ENCODE measurements around the gene PYGB.
"Not testable (repeated sequence)": the region's sequence is repeated elsewhere in the genome, so short reads cannot be mapped to it uniquely, and the experiment has no call there.

The PYGB gene

DNA sequence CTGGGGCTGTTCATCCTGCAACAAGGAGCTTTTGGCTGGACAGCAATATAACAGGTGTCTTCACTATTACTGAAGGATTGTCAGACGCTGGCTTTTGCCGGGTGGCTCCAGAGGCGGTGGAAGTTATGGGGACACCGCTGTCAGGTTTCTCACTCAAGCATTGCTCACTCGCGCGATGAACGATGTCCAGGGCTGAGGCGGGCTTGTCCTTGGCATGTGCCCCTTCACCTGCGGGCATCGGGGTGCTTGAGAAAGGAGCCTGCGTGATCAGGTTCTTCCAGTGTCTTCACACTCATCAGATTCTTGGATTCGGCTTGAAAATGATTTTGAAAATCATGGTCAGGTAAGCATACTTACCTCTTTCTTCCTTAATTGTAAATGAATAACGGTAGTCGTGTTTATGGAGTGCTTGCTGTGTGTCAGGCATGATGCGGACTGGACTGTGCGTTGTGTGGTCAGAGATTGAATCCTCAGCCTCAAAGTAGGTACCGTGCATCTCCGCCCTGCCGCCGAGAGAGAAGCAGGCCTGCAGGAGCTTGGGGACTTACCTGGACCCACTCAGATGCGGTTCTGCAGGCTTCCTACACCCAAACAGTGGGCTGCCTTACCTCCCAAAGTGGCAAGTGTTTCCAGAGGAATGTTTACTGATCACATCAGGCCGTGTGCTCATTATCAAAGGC is 18.3 kb upstream of the PYGB start:
- DNase-seq: no peak

DNA sequence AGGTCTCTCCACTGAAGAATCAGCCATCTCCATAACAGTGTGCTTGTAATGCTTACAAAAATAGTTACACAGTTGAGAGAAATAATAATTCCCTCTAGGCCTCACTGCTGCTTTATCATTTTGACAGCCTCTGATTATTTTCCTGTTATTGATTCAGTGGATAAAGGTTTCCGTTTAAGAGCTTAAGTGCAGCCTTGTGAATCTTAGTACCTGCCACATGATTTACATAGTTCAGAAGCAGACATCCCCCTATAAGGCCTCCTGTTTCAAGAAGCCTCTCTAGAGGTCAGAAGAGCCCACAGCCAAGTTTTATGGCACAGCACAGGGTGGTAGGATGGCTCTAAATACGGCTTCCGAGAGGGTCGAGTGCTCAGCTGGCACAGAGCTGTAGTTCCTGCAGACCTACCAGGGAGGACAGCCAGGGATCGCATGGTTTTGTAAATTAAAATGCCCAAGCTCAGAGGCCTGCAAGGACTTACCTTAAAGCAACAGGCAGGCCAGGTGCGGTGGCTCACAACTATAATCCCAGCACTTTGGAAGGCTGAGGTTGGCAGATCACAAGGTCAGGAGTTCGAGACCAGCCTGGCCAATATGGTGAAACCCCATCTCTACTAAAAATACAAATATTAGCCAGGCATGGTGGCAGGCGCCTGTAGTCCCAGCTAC is 17.6 kb upstream of the PYGB start:
- no peak for DNase-seq

DNA sequence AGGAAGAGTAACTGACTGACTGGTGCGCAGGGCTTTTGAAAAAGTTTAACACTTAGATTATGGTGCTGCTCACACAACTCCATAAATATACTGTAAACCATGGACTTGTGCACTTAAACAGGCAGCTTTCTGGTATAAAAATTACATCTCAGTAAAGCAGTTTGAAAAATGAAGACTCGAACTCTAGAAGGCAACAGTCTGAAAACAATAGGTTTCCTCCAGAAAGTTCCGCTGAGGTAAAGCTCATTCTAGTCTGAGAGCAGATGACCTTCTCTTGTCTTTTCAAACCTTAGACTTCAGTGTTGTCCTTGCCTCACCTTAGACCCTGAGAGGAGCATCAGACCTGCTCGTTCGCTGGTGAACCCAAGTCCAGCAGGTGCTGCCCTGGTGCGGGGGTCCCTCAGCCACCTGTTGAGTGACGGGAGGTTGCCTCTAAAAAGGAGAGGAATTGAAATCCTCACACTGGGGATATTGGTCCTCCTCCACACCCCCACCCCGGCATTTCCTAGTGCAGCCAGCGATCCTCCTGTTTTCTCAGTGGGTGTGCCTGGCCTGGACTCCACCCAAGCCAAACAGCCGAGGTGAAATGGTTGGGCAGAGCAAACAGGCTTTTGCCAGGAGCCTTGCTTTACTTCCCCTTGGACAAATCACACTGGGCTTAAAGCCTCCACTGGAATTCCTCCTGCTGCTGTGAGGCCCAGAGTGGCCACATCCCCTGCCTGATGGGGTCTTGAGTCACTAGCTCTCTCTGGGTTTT is 14.7 kb upstream of the PYGB start:
- DNase-seq: no peak

DNA sequence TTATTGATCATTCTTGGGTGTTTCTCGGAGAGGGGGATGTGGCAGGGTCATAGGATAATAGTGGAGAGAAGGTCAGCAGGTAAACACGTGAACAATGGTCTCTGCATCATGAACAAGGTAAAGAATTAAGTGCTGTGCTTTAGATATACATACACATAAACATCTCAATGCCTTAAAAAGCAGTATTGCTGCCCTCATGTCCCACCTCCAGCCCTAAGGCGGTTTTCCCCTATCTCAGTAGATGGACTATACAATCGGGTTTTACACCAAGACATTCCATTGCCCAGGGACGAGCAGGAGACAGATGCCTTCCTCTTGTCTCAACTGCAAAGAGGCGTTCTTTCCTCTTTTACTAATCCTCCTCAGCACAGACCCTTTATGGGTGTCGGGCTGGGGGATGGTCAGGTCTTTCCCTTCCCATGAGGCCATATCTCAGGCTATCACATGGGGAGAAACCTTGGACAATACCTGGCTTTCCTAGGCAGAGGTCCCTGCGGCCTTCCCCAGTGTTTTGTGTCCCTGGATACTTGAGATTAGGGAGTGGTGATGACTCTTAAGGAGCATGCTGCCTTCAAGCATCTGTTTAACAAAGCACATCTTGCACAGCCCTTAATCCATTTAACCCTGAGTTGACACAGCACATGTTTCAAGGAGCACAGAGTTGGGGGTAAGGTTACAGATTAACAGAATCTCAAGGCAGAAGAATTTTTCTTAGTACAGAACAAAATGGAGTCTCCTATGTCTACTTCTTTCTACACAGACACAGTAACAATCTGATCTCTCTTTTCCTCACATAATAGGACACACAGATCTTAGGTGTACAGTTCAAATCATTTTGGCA is 13.7 kb upstream of the PYGB start:
- not testable (repeated sequence) for DNase-seq

DNA sequence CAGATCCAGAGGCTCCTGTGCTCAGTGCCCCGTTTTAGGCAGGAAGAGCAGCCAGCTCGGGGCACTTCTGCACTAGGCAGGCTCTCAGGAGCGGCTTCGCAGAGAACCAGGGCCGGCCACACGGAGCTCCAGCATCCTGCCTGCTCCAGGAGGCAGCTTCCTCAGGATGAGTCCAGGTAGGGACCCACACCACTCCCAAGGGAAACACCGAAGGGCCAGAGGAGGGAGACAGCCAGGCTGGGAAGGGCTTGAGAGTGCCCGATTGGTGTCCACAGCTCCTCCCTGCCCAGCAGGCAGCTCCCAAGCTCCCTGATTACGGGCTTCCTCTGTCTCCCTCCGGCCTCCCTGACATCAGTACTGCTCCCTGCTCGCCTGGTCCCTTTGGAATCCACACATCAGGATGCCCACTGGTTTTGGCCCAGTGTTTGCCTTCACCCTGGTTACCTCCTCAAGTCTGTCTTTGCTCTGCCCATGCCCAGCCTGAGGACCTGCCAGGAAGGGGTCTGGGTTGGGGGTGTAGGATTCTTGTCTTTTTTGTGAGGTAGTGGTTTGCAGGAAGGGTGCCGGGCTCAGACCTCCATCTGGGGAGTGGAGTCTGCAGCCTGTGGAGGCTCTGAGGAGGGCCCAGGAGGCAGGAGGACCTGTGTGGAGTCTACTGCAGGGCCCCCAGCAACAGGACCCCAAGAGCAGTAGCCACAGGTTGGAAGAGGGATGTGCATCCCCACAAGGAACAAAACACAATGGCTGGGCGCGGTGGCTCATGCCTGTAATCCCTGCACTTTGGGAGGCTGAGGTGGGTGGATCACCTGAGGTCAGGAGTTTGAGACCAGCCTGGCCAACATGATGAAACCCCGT is 11.2 kb upstream of the PYGB start:
- DNase-seq: no peak

DNA sequence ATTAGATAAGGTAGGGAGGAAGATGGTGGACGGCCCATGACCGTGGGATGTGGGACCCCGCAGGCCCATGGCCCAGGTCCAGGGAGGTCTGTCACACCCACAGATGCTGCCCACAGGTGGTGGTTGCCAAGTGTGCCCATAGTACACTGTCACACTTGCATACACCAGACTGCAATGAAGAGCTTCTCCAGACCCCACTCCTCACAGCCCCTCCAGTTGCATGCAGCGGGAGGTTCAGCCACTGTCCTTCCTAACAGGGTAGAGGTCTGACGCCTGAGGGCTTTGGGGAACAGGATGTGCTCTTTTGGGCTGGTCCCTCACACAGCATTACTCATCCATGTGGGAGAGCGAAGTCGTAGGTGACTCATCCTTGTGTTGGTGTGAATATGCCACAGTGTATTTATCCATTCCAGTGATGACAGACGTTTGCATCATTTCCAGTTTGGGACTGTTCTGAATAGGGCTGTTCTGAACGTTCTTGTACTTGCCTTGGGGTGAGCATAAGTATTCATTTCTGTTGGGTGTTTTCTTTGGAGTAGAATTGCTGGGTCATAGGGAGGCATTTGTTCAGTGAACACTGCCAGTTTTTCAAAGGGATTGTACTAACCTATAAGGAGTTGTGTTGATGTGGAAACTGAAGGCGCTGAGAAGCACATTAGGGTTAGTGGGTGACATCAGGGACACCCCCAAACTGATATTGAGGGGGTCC is 10.1 kb upstream of the PYGB start:
- DNase-seq: peak in 5 of 51 donors; percentile 17 to 59 (median 33)

DNA sequence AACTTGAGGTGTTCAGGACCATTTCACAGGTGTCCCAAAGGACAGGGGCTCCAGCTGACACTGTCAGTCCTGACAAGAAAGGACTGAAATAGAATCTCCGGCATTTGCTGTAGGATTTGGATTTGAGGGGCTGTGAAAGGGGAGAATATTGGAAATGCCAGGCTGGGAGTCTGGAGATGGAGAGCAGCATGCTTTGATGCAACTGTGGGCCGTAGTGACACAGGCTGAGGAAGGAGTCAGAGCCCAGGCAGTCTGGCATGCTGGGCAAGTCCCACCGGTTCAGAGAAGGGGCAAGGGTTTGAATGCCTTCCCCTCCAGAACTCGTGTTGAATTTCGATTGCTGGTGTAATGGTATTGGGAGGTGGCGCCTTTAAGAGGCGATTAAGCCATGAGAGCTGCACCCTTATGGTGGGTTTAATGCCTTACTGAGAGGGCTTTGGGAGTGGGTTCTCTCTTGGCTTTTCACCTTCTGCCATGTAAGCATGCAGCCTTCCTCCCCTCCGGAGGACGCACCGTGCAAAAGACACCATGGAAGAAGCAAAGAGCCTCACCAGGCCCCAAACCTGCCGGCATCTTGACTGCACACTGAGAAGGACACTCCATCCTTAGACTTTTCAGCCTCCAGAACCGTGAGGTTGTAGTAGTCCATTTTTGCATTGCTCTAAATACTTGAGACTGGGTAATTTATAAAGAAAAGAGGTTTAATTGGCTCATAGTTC is 9.4 kb upstream of the PYGB start:
- no peak for DNase-seq

DNA sequence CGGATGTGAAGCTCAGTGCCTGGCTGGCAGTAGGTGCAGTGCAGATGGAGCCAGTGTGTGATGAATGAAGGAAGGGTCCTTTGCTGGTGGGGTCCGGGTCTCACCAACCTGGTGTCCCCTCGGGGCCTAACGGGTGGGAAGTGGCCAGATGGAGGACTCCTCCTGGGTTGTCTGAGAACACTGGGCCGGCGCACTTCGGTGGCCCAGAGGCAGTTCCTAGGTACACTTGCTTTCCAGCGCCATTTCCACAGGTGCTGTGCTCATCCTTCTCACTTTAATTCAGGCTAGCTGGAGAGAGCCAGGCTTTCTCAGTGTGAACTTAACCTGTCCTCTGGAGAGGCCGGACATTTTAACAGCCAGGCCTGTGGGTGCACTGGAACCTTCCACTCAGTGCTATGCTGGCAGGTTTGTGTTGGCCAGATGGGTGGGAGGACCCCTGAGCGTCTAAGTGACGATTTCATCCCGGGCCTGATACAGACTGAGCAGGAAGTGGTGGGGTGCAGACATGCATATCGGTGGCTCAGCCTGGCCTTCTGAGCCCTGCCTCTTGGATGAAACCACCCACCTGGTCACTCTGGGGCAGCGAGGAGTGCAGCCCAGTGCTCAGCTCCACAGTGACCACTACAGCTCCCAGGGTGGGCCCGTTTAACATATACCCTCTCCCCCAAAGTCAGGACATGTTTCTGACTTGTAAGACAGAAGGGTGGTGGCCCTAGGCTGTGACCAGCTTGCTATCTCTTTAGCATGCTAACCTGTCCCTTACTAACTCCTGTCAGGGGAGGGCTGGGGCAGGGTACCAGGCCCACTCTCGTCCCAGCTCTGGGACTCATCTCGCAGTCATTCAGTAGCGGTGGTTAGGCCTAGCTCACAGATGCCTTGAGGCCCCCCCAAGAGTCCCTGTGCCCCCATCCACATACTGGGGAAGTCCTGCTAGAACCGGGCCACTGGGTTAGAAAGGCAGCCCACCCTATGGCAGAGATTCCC is 8.2 kb upstream of the PYGB start:
- no peak for DNase-seq

DNA sequence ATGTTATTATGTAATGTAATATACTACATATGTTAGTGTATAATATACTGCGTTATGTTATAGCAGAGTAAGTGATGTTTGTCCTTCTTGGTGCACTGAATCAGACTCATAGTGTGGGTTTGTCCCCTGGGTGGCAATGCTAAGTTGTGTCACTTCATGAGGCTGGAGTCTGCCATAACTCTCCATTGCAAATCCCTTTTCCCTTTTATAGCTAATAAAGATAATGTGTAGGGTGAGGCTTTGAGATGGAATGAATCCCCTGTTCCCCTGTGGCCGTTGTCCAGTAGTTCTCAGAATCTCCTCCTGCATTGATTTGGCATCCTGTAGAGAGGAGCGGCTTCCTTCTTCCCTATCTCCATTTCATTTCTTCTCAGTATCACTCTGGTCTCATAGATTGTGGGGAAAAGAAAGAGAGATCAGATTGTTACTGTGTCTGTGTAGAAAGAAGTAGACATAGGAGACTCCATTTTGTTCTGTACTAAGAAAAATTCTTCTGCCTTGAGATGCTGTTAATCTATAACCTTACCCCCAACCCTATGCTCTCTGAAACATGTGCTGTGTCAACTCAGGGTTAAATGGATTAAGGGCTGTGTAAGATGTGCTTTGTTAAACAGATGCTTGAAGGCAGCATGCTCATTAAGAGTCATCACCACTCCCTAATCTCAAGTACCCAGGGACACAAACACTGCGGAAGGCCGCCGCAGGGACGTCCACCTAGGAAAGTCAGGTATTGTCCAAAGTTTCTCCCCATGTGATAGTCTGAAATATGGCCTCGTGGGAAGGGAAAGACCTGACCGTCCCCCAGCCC is 6.8 kb upstream of the PYGB start:
- DNase-seq: not testable (repeated sequence)

DNA sequence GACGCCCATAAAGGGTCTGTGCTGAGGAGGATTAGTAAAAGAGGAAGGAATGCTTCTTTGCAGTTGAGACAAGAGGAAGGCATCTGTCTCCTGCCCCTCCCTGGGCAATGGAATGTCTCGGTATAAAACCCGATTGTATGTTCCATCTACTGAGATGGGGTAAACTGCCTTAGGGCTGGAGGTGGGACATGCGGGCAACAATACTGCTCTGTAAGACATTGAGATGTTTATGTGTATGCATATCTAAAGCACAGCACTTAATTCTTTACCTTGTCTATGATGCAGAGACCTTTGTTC is 6.3 kb upstream of the PYGB start:
- not testable (repeated sequence) for DNase-seq

DNA sequence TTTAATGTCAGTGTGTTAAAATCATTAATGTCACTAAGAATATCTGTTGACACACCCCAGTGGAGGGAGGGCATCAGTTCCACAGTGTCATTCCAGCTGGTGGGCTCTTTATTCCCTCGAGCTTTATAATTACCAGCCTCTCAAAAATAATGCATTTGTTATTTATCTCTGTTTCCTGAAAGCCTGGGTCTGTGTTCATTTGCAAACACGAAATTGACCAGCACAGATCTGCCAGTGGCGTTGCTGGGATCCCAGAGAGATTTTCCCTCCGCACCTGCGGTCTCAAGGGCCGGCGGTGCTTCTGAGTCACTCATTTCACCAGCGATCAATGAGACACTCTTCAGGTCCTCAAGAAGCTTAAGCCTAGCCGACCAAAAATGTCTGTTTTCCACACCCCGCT is 5.7 kb upstream of the PYGB start:
- no peak for DNase-seq

DNA sequence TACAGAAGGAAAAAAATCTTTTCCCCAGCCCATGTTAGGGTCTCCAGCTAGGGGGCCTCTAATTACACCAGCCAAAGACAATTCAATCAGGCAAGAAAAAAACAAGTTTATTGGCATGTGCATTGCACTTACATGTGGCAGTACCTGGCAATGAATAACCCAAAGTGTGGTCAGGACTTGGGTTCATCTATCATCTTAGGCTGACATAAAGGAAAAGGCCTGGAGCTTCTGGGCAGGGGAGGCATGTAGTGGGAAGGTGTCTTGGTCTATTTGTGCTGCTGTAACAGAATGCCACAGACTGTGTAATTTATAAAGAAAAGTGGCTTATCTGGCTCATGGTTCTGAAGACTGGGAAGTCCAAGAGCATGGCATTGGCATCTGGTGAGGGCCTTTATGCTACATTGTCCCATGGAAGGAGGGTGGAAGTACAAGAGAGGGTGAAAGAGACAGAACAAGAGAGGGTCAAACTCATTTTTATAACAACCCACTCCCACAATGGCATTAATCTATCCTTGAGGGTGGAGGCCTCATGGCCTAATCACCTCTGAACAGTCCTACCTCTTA is 4.4 kb upstream of the PYGB start:
- no peak for DNase-seq

DNA sequence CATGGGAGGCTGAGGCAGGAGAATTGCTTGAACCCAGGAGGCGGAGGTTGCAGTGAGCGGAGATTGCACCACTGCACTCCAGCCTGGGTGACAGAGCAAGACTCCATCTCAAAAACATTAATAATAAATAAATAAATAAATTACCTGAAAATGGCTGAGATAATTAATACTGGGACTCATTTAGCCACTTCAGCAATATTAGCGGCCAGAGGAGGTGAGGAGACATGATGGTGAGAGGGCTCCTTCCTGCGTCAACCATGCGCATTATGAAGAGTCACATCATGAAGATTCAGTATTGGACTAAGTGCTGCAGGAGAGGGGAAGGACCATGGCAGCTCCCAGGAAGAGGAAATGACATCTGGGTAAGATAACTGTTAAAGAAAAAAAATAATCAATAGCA is 2.9 kb upstream of the PYGB start:
- no peak for DNase-seq

DNA sequence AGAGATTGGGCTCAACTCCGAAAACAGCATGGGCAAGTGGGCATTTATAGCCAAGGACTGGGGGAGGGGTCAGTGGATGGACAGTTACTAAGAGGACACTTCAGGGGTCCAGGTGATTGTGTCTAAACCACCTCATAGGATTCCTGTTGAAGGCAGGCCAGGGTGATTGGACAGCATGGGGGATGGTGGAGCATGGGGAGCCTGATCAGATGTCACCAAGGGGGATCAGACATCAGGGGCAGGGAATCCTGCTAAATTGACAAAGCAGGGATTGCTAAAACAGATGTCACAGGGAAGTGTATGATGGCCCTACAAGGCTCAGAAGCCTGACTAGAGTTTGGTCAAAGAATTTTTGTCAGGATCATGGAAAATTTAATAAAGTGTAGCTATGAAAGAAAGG is 2.4 kb upstream of the PYGB start:
- no peak for DNase-seq

DNA sequence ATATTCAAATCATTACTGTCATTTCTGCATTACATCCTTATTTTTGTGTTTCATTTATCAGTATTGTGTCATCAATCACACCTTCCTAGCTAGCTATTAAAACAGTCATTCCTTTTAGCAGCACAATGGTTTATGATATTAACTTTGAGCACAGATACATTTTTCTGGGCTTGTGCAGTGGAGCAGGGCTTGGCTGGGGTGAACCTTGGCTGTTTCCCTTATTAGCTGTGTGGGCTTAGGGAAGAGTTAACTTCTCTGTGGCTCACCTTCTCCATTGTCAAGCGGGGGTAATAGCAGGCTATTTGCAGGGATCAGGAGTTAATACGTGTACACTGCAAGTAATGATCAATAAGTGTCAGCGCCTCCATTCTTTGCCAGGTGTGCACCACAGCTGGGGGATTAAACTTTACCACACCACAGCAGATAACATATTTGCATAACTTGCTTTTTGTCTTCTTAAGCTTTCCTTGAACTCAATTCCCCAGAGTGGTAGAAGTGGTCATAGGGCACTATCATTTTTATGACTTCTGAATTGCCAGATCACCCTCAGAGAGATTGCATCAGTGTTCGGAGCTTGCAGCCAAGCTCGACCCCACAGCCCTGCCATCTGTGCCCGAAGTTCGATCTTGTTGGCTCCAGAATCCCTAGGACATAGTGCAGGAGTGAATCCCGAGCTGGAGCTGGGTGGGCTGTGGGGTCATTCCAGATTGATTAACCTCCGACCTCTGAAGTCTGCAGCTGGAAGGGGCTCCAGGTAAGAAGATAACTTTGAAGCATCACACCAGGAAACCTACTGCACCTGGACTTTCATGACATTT is 1.5 kb upstream of the PYGB start:
- DNase-seq: no peak

DNA sequence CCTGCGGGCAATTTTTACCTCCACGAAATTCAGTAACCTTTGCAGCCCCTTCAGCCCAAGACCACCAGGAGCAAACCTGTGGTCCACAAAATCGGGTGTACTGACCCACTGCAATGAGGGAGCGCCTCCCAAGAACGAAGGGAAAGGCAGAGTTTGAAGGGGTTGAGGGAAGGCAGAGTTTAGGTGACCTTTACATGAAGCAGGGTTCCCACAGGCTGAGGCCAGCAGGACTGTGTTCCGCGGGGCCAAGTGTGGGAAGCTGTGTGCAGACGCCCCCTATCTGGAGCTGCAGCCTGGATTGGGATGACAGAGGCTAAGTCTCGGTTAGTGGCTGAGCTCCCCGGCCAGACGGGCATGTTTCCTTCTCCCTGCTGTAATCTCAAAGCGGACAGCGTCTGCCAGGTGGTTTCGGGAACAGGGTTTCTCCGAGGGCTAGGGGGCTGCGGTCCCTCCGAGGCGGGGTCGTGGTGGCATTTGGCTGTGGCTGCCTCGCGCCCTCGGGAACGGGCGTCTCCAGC is 826 bp upstream of the PYGB start:
- peak in 34 of 51 donors; percentile 21 to 73 (median 53) for DNase-seq

Data from hypothalamus (tissue), 51 donors.